Suprapubic skin (tissue), 4 donors: ENCODE data around the gene CCDC27.

ENCODE experiments used
- EP300 ChIP-seq: sonication (generic); formaldehyde crosslinking; IDR thresholded peaks from one replicate; pipeline ENCODE4 v1.6.1; 2017; ENCODE audit warnings: antibody characterized with exemption
- POLR2A ChIP-seq, 2 donors: fragments of 450-650 bp; IDR thresholded peaks; one replicate each; pipeline ENCODE4 v1.6.1; 2017; ENCODE audit warnings: antibody characterized with exemption in 2 of 2, mild to moderate bottlenecking in 2 of 2, moderate library complexity in 2 of 2
- POLR2AphosphoS5 ChIP-seq, 3 donors: sonication (generic); formaldehyde crosslinking; IDR thresholded peaks; one replicate each; pipeline ENCODE4 v1.6.1; 2017; ENCODE audit warnings: antibody characterized with exemption in 3 of 3
- TF ChIP-seq, protein P1 (sequence below), 2 donors: fragments of 200-600 bp in 1 of 2; fragments of 450-650 bp in 1 of 2; sonication (generic) in 1 of 2; IDR thresholded peaks; one replicate each; pipeline ENCODE4 v1.5.1; 2016 to 2019; ENCODE audit warnings: antibody characterized with exemption in 2 of 2, mild to moderate bottlenecking in 1 of 2, moderate library complexity in 1 of 2

- TF ChIP-seq, protein P1, sequence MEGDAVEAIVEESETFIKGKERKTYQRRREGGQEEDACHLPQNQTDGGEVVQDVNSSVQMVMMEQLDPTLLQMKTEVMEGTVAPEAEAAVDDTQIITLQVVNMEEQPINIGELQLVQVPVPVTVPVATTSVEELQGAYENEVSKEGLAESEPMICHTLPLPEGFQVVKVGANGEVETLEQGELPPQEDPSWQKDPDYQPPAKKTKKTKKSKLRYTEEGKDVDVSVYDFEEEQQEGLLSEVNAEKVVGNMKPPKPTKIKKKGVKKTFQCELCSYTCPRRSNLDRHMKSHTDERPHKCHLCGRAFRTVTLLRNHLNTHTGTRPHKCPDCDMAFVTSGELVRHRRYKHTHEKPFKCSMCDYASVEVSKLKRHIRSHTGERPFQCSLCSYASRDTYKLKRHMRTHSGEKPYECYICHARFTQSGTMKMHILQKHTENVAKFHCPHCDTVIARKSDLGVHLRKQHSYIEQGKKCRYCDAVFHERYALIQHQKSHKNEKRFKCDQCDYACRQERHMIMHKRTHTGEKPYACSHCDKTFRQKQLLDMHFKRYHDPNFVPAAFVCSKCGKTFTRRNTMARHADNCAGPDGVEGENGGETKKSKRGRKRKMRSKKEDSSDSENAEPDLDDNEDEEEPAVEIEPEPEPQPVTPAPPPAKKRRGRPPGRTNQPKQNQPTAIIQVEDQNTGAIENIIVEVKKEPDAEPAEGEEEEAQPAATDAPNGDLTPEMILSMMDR (IDR thresholded peaks at IDR 0.05): no peak
- TF ChIP-seq EP300: no peak
- TF ChIP-seq POLR2A (IDR thresholded peaks at IDR 0.05): no peak
- TF ChIP-seq POLR2AphosphoS5 (IDR thresholded peaks at IDR 0.05): no peak
Observed at GRCh38 chr1:3767328-3767925, 15.2 kb downstream of the CCDC27 start.
